ENCODE results near the gene PRCC.

The PRCC gene

GRCh38 chr1:156767101-156767878 is at the start of gene PRCC:
Gene PRCC (plus strand): TSS chr1:156767535. CDS start chr1:156767772, 237 bp downstream.
- DNase-seq = peak; percentile 99 to 100

GRCh38 chr1:156721131-156721530 is 46.2 kb upstream of the PRCC start:
- DNase-seq = no peak

GRCh38 chr1:156721535-156721934 is 45.8 kb upstream of the PRCC start:
- no peak for DNase-seq

GRCh38 chr1:156725683-156726280 is 41.6 kb upstream of the PRCC start:
- peak; percentile 77 to 86 for DNase-seq

GRCh38 chr1:156726549-156727226 is 40.6 kb upstream of the PRCC start:
- DNase-seq = peak in 1 of 2 donors; percentile 13

- DNase-seq = no peak
These were observed 39.8 kb upstream of the PRCC start for GRCh38 chr1:156727492-156727891.

GRCh38 chr1:156727926-156728598 is 39.3 kb upstream of the PRCC start, which contains the start of gene METTL25B:
Gene METTL25B (plus strand): TSS chr1:156728469. CDS start chr1:156729105, 636 bp downstream.
- peak; percentile 52 to 82 for DNase-seq

- DNase-seq = peak; percentile 84 to 92
These were observed 38.5 kb upstream of the PRCC start, which contains the start of gene ISG20L2 for GRCh38 chr1:156728599-156729462. Gene ISG20L2 (minus strand): TSS chr1:156728766. CDS start chr1:156727652, 1,114 bp downstream.

- DNase-seq = no peak
These were observed 33.2 kb upstream of the PRCC start for GRCh38 chr1:156733989-156734584.

GRCh38 chr1:156738407-156738806 is 28.9 kb upstream of the PRCC start:
- DNase-seq = no peak

- no peak for DNase-seq
These were observed 28.4 kb upstream of the PRCC start for GRCh38 chr1:156738916-156739315.

GRCh38 chr1:156740237-156740740 is 27.0 kb upstream of the PRCC start:
- DNase-seq = no peak

GRCh38 chr1:156740741-156741480 is 26.4 kb upstream of the PRCC start, which contains the start of gene MRPL24:
Gene MRPL24 (minus strand): TSS chr1:156741088. CDS start chr1:156738704, 2,384 bp downstream.
- DNase-seq = peak; percentile 99 to 100

GRCh38 chr1:156741481-156741983 is 25.8 kb upstream of the PRCC start:
- DNase-seq = no peak

GRCh38 chr1:156742017-156742416 is 25.3 kb upstream of the PRCC start:
- no peak for DNase-seq

GRCh38 chr1:156742801-156743200 is 24.5 kb upstream of the PRCC start:
- DNase-seq = no peak

GRCh38 chr1:156743367-156744302 is 23.7 kb upstream of the PRCC start:
- no peak for DNase-seq

- DNase-seq = no peak
These were observed 23.0 kb upstream of the PRCC start for GRCh38 chr1:156744344-156744743.
